Activated CD4-positive, alpha-beta memory T cell treated with anti-CD3 and anti-CD28 coated beads, Interleukin-2, amount 10 ng/mL, durations not matched to agents 7 days and 5 days (primary cell): ENCODE measurements around the gene TM4SF1. TPM values are rescaled to one million over a fixed set of nuclear protein-coding genes. Genes with fewer than 3 reads are reported as not detected.
A peak's percentile ranks its signal among the peaks of the same experiment; 100 is the strongest.

ENCODE experiments used
- CTCF ChIA-PET: fragments of 350-600 bp; sonication (Branson Sonifier 250); formaldehyde crosslinking; loops from one replicate; lab custom pipeline; 2021; ENCODE audit warnings: antibody characterized with exemption, inconsistent platforms; lab: Charles Lee
- POLR2A ChIA-PET: fragments of 350-600 bp; sonication (Branson Sonifier 250); formaldehyde crosslinking; loops from one replicate; lab custom pipeline; 2021; ENCODE audit warnings: antibody characterized with exemption; lab: Charles Lee
- DNase-seq: peaks from one replicate; pipeline ENCODE4 v3.0.0-alpha.2; 2020
- H3K27ac Mint-ChIP-seq: one replicate; pipeline ENCODE4 v1.8.0; 2021; ENCODE audit warnings: mild to moderate bottlenecking, mixed read lengths
- H3K27me3 Mint-ChIP-seq: one replicate; pipeline ENCODE4 v1.8.0; 2021; ENCODE audit warnings: mixed read lengths
- H3K36me3 Mint-ChIP-seq: one replicate; pipeline ENCODE4 v1.8.0; 2021; ENCODE audit warnings: low read depth, mixed read lengths
- H3K4me1 Mint-ChIP-seq: one replicate; pipeline ENCODE4 v1.8.0; 2021; ENCODE audit warnings: mixed read lengths
- H3K4me3 Mint-ChIP-seq: one replicate; pipeline ENCODE4 v1.8.0; 2021; ENCODE audit warnings: mild to moderate bottlenecking, mixed read lengths
- H3K9me3 Mint-ChIP-seq: one replicate; pipeline ENCODE4 v1.8.0; 2021; ENCODE audit warnings: mixed read lengths
- total RNA-seq, 2 experiments: library from RNA; stranded (reverse); gene quantifications; one replicate each; pipeline ENCODE4 v1.2.3, GENCODE V29; 2021

TM4SF1 gene
- total RNA-seq, 2 experiments from 2014 or later, result not detected

DNA sequence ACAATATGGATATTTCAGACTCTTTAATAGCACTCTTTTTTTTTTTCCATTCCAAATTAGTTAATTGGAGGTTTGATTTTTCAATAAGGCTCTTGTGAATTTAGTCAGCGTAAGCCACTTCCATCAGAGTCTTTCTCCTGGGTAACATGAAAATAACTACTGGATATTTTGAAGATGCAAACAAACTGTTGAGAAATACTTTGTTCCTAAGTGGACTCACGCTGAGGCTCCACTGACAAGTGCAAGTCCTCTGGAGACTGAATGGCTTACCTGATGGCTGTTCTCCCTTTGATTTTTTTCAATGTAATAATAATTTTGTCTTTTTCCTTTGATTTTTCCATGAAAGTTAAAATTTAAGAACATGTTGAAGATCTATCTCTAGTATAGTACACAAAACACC lies 26.0 kb upstream of the TM4SF1 start:
- H3K36me3 Mint-ChIP-seq, result no peaks in the 10 kb centered on the region
- POLR2A ChIA-PET, result no interaction called here
- H3K4me1 Mint-ChIP-seq, result no peaks in the 10 kb centered on the region
- H3K27ac Mint-ChIP-seq, result no peak overlapping the region
- no peak overlapping the region for H3K4me3 Mint-ChIP-seq
- H3K27me3 Mint-ChIP-seq, result peaks cover 17% of the 10 kb centered on the region
- no peaks in the 10 kb centered on the region for H3K9me3 Mint-ChIP-seq
- CTCF ChIA-PET, result no interaction called here
- no peak for DNase-seq

GRCh38 chr3:149402481-149402880 lies 25.0 kb upstream of the TM4SF1 start:
- ChIA-PET CTCF (no interaction called here), POLR2A (no interaction called here)
- H3K4me1 Mint-ChIP-seq, result no peaks in the 10 kb centered on the region
- H3K27me3 Mint-ChIP-seq, result peaks cover 17% of the 10 kb centered on the region
- DNase-seq, result no peak
- H3K9me3 Mint-ChIP-seq, result no peaks in the 10 kb centered on the region
- H3K36me3 Mint-ChIP-seq, result no peaks in the 10 kb centered on the region
- H3K27ac Mint-ChIP-seq, result no peak overlapping the region
- no peak overlapping the region for H3K4me3 Mint-ChIP-seq

DNA sequence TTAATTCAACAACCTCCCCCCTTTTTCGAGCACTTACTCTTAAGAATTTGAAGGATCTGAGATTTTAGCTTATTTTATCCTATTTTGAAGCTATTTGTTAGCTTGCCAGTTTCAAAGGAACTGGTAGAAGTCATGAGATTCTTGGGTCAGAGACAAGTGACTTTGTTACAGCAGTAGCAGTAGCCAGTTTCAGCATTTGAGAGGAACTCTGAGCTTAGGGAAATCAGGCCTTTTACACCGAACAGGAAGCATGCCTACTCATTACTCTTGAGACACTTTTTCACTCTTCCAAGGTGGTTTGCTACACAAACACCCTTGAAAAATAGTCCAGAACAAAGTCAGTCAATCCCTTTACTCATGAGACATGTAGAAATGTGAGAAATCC lies 24.5 kb upstream of the TM4SF1 start:
- no peaks in the 10 kb centered on the region for H3K4me1 Mint-ChIP-seq
- no peaks in the 10 kb centered on the region for H3K9me3 Mint-ChIP-seq
- H3K27me3 Mint-ChIP-seq, result peaks cover 17% of the 10 kb centered on the region
- CTCF ChIA-PET, result no interaction called here
- no peak overlapping the region for H3K4me3 Mint-ChIP-seq
- H3K27ac Mint-ChIP-seq, result no peak overlapping the region
- POLR2A ChIA-PET, result no interaction called here
- H3K36me3 Mint-ChIP-seq, result no peaks in the 10 kb centered on the region
- DNase-seq, result no peak

GRCh38 chr3:149401212-149401925 lies 23.9 kb upstream of the TM4SF1 start:
- Mint-ChIP-seq H3K4me1 (no peaks in the 10 kb centered on the region), H3K4me3 (no peak overlapping the region), H3K27ac (no peak overlapping the region), H3K9me3 (no peaks in the 10 kb centered on the region), H3K27me3 (peaks cover 17% of the 10 kb centered on the region), H3K36me3 (no peaks in the 10 kb centered on the region)
- no peak for DNase-seq
- CTCF ChIA-PET, result no interaction called here
- POLR2A ChIA-PET, result no interaction called here

DNA sequence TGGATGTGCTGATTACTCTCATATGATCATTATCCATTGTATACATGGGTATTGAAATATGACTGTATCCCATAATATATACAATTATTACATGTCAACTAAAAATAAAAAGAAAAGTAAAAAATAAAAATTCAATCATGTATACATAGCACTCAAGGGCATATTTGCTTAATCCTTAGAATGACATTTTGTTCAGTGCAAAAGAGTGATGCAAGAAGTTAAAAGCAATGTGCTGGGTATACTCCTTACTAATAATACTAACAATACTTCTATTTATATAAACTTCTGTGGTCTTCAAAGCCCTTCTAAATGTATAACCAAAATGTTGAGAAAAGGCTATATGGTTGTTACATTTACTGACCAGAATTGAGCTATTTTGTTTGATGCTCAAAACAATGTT lies 23.2 kb upstream of the TM4SF1 start:
- ChIA-PET CTCF (no interaction called here), POLR2A (no interaction called here)
- Mint-ChIP-seq H3K27me3 (peaks cover 17% of the 10 kb centered on the region), H3K36me3 (no peaks in the 10 kb centered on the region), H3K27ac (no peak overlapping the region), H3K9me3 (no peaks in the 10 kb centered on the region), H3K4me3 (no peak overlapping the region), H3K4me1 (no peaks in the 10 kb centered on the region)
- no peak for DNase-seq

- POLR2A ChIA-PET, result no interaction called here
- H3K36me3 Mint-ChIP-seq, result no peaks in the 10 kb centered on the region
- H3K4me1 Mint-ChIP-seq, result no peaks in the 10 kb centered on the region
- H3K27ac Mint-ChIP-seq, result no peak overlapping the region
- H3K27me3 Mint-ChIP-seq, result peaks cover 17% of the 10 kb centered on the region
- DNase-seq, result no peak
- no peaks in the 10 kb centered on the region for H3K9me3 Mint-ChIP-seq
- no peak overlapping the region for H3K4me3 Mint-ChIP-seq
- CTCF ChIA-PET, result no interaction called here
Measured at GRCh38 chr3:149398296-149398695, 20.8 kb upstream of the TM4SF1 start.

- no peaks in the 10 kb centered on the region for H3K4me1 Mint-ChIP-seq
- H3K27me3 Mint-ChIP-seq, result peaks cover 13% of the 10 kb centered on the region
- no peak overlapping the region for H3K27ac Mint-ChIP-seq
- CTCF ChIA-PET, result no interaction called here
- POLR2A ChIA-PET, result no interaction called here
- no peak overlapping the region for H3K4me3 Mint-ChIP-seq
- DNase-seq, result no peak
- H3K9me3 Mint-ChIP-seq, result no peaks in the 10 kb centered on the region
- H3K36me3 Mint-ChIP-seq, result no peaks in the 10 kb centered on the region
Measured at GRCh38 chr3:149397528-149397927, 20.1 kb upstream of the TM4SF1 start.

DNA sequence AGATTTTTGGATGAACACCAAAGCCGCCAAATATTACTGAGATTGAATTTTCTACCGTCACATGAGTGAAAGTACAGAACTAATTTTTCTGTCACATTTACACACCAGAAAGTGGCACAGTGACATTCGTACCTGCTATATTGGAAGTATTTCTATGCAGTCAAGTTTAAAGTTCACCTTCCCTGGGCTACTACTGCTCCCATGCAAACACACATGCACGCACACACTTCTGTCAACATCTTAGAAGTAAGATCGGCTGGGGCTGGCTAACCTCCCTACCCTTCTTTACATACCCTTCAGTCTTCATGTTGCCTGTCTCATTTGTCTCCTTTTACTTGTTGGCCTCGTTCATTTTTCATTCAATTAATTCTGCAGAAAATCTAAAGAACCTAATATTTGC lies 19.0 kb upstream of the TM4SF1 start:
- Mint-ChIP-seq H3K4me1 (no peaks in the 10 kb centered on the region), H3K27me3 (peaks cover 11% of the 10 kb centered on the region), H3K4me3 (no peak overlapping the region), H3K27ac (no peak overlapping the region), H3K36me3 (no peaks in the 10 kb centered on the region), H3K9me3 (no peaks in the 10 kb centered on the region)
- no peak for DNase-seq
- CTCF ChIA-PET, result no interaction called here
- POLR2A ChIA-PET, result no interaction called here

GRCh38 chr3:149395107-149396089 lies 17.9 kb upstream of the TM4SF1 start:
- Mint-ChIP-seq H3K36me3 (no peaks in the 10 kb centered on the region), H3K4me1 (no peaks in the 10 kb centered on the region), H3K27me3 (peaks cover 11% of the 10 kb centered on the region), H3K9me3 (no peaks in the 10 kb centered on the region), H3K27ac (no peak overlapping the region), H3K4me3 (no peak overlapping the region)
- CTCF ChIA-PET, result no interaction called here
- DNase-seq, result no peak
- POLR2A ChIA-PET, result no interaction called here

DNA sequence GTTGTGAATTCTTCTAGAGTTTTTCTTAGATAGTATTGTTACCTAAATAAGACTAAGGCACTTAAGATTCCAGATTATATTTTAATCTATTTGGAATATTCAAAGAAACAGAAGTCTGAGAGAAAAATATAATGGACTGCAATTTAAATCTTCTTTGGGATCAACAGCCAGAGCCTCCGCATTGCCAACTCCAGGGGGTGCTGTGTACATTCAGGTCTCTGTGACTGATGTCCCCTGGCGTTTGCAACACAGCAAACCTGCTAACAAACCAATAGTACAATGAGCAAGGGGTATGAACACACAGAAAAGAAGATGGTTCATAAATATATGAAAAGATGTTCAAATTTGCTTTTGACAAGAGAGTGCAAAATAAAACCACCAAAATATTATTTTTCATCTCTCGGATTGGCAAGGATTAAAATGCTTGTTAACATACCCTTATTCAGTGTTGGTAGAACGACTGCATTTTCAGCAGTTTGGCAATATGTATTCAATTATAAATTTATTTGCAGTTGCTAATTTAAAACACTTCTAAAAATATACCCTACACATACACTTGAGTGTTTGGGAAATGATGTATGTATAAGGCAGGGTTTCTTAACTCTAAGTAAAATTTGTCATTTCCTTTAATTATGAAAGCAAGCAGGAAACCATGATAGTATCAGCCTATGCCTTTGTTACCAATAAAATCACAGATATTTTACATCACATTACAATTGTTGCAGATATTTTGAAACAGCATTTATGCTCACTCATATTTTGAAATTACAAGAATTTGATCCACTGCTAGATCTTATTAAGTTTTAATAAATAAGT lies 16.1 kb upstream of the TM4SF1 start:
- H3K4me1 Mint-ChIP-seq, result no peaks in the 10 kb centered on the region
- ChIA-PET POLR2A (no interaction called here), CTCF (no interaction called here)
- H3K9me3 Mint-ChIP-seq, result no peaks in the 10 kb centered on the region
- H3K4me3 Mint-ChIP-seq, result no peak overlapping the region
- H3K36me3 Mint-ChIP-seq, result no peaks in the 10 kb centered on the region
- H3K27ac Mint-ChIP-seq, result no peak overlapping the region
- H3K27me3 Mint-ChIP-seq, result no peaks in the 10 kb centered on the region
- peak; percentile 32 for DNase-seq

DNA sequence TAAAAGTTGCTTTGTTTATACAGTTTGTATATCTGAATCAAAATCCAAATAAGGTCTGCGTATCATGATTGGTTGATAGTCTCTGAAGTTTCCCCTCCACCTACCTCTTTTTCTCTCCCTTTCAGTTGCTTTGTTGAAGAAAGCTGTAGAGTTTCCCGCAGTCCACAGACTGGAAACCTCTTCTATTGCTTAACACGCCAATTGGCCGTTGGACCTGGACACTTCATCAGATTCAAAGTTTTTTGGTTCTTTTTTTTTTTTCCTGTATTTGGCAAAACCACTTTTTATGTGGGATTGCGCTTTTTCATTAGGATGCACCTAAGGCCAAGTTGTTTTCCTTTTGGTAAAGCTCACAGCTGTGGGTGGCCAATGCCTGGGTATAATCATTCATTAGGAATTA lies 14.5 kb upstream of the TM4SF1 start:
- ChIA-PET CTCF (no interaction called here), POLR2A (no interaction called here)
- Mint-ChIP-seq H3K9me3 (no peaks in the 10 kb centered on the region), H3K36me3 (no peaks in the 10 kb centered on the region), H3K4me3 (no peak overlapping the region), H3K27ac (no peak overlapping the region), H3K27me3 (peaks cover 5% of the 10 kb centered on the region), H3K4me1 (no peaks in the 10 kb centered on the region)
- DNase-seq, result no peak

- H3K4me3 Mint-ChIP-seq, result no peak overlapping the region
- H3K27ac Mint-ChIP-seq, result no peak overlapping the region
- no peaks in the 10 kb centered on the region for H3K36me3 Mint-ChIP-seq
- CTCF ChIA-PET, result interaction anchor here (0.7 kb wide), 1 partner anchor 8 kb away, joined by 6 read pairs; no protein-coding TSS in a partner anchor
- POLR2A ChIA-PET, result no interaction called here
- DNase-seq, result no peak
- no peaks in the 10 kb centered on the region for H3K9me3 Mint-ChIP-seq
- H3K4me1 Mint-ChIP-seq, result no peaks in the 10 kb centered on the region
- peaks cover 6% of the 10 kb centered on the region for H3K27me3 Mint-ChIP-seq
Measured at GRCh38 chr3:149390772-149391212, 13.3 kb upstream of the TM4SF1 start.

DNA sequence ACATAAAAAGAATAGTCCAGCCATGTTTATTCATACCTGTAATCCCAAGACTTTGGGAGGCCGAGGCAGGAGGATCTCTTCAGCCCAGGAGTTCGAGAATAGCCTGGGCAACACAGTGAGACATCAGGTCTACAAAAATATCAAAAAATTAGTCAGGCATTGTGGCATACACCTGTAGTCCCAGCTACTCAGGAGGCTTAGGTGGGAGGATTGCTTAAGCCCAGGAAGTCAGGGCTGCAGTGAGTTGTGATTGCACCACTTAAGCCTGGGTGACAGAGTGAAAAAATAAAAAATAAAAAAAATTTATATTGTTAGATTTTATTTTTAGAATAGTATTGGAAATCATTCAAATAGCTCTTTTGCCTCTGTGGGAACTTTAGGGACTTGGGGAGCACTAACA lies 12.8 kb upstream of the TM4SF1 start:
- no peak for DNase-seq
- Mint-ChIP-seq H3K4me3 (no peak overlapping the region), H3K27ac (no peak overlapping the region), H3K27me3 (peaks cover 6% of the 10 kb centered on the region), H3K36me3 (no peaks in the 10 kb centered on the region), H3K4me1 (no peaks in the 10 kb centered on the region), H3K9me3 (no peaks in the 10 kb centered on the region)
- CTCF ChIA-PET, result no interaction called here
- POLR2A ChIA-PET, result no interaction called here
